ENCODE results near the gene TMEM178B. TPM values are rescaled to one million over a fixed set of nuclear protein-coding genes. Genes with fewer than 3 reads are reported as not detected.

The TMEM178B gene
- total and polyA plus RNA-seq, 8 donors = 0.42 to 3.0 (median 2.1) TPM

DNA sequence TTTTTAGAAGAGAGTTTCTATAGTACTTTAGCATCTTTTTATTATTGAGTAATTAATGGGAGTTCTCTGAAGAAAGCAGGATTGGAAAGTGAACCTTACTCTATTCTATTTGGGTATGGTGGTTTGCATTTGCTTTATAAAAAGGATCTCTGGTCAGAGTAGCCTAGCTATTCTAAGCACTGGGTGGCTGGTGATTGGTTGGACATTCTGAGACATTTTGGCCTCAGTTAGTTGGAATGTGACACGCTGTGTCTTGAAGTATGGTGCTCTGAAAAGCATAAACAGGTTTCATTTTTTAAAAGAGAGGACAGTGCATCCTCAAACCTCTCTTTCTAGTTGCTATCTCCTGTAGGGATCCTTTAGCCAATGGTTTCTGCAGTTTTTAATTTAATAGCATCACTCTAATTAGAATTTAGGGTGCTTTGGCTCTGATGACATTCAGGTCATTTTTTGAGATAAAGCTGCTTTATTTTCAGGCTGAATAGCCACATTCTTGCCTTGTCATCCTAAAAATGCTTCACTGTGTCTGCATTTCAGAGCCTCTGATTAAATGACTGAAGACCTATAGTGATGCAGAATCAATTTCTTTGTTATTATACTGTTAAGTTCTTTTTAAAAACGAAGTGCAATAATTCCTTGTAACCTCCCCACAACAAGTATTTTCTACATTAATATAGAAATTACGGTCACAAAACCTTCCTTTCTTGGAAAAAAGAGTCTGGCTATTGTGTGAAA, 20.6 kb downstream of the TMEM178B start:
- Histone ChIP-seq H3K9me3 (no peaks in the 10 kb centered on the region), H3K27me3 (no peaks in the 10 kb centered on the region), H3K4me1 (no peaks in the 10 kb centered on the region), H3K36me3 (no peaks in the 10 kb centered on the region), H3K27ac (no peak overlapping the region), H3K4me3 (no peak overlapping the region)
- TF ChIP-seq CTCF (IDR thresholded peaks at IDR 0.05) = no peak
- no peak for ATAC-seq
- DNase-seq = no peak
- FAIRE-seq = no peak
- intact Hi-C loops (cut with DNase I) = no loop called here
- 47 to 56% methylated on average over 3 of the region's 3 CpGs for WGBS, 2 donors

DNA sequence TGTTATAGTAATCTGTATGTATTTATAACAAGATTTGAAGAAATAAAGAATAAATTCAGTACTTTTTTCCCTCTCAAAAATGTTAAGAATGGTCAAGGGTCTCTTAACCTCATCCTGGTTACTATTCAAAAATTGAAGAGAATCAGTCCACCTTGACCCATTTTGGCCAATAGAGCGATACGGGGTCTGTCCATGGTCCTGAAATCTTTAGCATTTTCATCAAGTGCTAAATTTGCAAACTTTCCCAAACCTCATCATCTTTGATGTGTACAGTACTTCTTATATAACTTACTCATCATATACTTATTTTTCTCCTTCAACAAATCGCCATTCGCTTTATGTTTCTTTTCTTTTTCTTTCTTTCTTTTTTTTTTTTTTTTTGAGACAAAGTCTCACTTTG, 23.6 kb downstream of the TMEM178B start:
- no peaks in the 10 kb centered on the region for H3K36me3 ChIP-seq
- no peaks in the 10 kb centered on the region for H3K27me3 ChIP-seq
- intact Hi-C loops (cut with DNase I) = no loop called here
- TF ChIP-seq CTCF (IDR thresholded peaks at IDR 0.05) = no peak
- H3K9me3 ChIP-seq = no peaks in the 10 kb centered on the region
- ATAC-seq (no peak), FAIRE-seq (no peak), DNase-seq (no peak)
- no peaks in the 10 kb centered on the region for H3K4me1 ChIP-seq
- H3K27ac ChIP-seq = no peak overlapping the region
- 48% methylated on average over 4 of the region's 4 CpGs for WGBS, 2 donors
- H3K4me3 ChIP-seq = no peak overlapping the region

GRCh38 chr7:141102436-141102835, 28.6 kb downstream of the TMEM178B start:
- ATAC-seq (no peak), DNase-seq (no peak), FAIRE-seq (no peak)
- Histone ChIP-seq H3K4me3 (no peak overlapping the region), H3K4me1 (peaks cover 0 to 4% (median 0%) of the 10 kb centered on the region in 3 donors), H3K9me3 (no peaks in the 10 kb centered on the region), H3K27ac (no peak overlapping the region), H3K36me3 (no peaks in the 10 kb centered on the region), H3K27me3 (no peaks in the 10 kb centered on the region)
- 64 to 66% methylated on average over 2 of the region's 2 CpGs for WGBS, 2 donors
- intact Hi-C loops (cut with DNase I) = no loop called here
- no peak for TF ChIP-seq CTCF (IDR thresholded peaks at IDR 0.05)

GRCh38 chr7:141103847-141104429, 30.1 kb downstream of the TMEM178B start:
- Histone ChIP-seq H3K4me1 (peaks cover 0 to 4% (median 0%) of the 10 kb centered on the region in 3 donors), H3K27ac (no peak overlapping the region), H3K36me3 (no peaks in the 10 kb centered on the region), H3K27me3 (no peaks in the 10 kb centered on the region), H3K4me3 (no peak overlapping the region), H3K9me3 (no peaks in the 10 kb centered on the region)
- TF ChIP-seq CTCF (IDR thresholded peaks at IDR 0.05) = no peak
- FAIRE-seq (no peak), ATAC-seq (no peak), DNase-seq (no peak)
- intact Hi-C loops (cut with DNase I) = no loop called here
- WGBS, 2 donors = 63% methylated on average over 4 of the region's 4 CpGs

- DNase-seq (no peak), FAIRE-seq (no peak), ATAC-seq (no peak)
- H3K4me3 ChIP-seq = no peak overlapping the region
- no peaks in the 10 kb centered on the region for H3K9me3 ChIP-seq
- H3K27ac ChIP-seq = no peak overlapping the region
- intact Hi-C loops (cut with DNase I) = no loop called here
- TF ChIP-seq CTCF (IDR thresholded peaks at IDR 0.05) = no peak
- WGBS, 2 donors = 88 to 92% methylated on average over 1 of the region's 1 CpG
- no peaks in the 10 kb centered on the region for H3K36me3 ChIP-seq
- H3K4me1 ChIP-seq = peaks cover 0 to 8% (median 0%) of the 10 kb centered on the region in 3 donors
- H3K27me3 ChIP-seq = no peaks in the 10 kb centered on the region
These were observed 39.3 kb downstream of the TMEM178B start for GRCh38 chr7:141113131-141113530.
